Prostate gland (tissue), 2 donors: ENCODE results near the gene BNIP5.

Source experiments
- CTCF ChIP-seq, 4 experiments: fragments of 200-600 bp in 2 of 4; fragments of 450-650 bp in 2 of 4; sonication (generic) in 2 of 4; IDR thresholded peaks; 1 replicate in 3 of 4; 2 replicates in 1 of 4; pipeline ENCODE4 v1.5.1; 2016 to 2019; ENCODE audit warnings: antibody characterized with exemption in 4 of 4, mild to moderate bottlenecking in 2 of 4, moderate library complexity in 2 of 4
- POLR2A ChIP-seq: fragments of 450-650 bp; IDR thresholded peaks from one replicate; pipeline ENCODE4 v1.6.1; 2016; ENCODE audit warnings: antibody characterized with exemption, mild to moderate bottlenecking
- POLR2AphosphoS5 ChIP-seq: sonication (generic); formaldehyde crosslinking; IDR thresholded peaks from one replicate; pipeline ENCODE4 v1.6.1; 2017; ENCODE audit warnings: antibody characterized with exemption

GRCh38 chr6:36337814-36338213 lies 1.1 kb upstream of the BNIP5 start:
- TF ChIP-seq CTCF (IDR thresholded peaks at IDR 0.05) (no peak), POLR2AphosphoS5 (no peak), POLR2A (no peak)
